Fibroblast of skin of left biceps (primary cell): ENCODE results near the gene KDSR.

Experiments used
- DNase-seq, 2 experiments: peaks; one replicate each; pipeline ENCODE4 v3.0.0-alpha.2; 2013; ENCODE audit warnings: low read depth in 2 of 2

KDSR gene, protein sequence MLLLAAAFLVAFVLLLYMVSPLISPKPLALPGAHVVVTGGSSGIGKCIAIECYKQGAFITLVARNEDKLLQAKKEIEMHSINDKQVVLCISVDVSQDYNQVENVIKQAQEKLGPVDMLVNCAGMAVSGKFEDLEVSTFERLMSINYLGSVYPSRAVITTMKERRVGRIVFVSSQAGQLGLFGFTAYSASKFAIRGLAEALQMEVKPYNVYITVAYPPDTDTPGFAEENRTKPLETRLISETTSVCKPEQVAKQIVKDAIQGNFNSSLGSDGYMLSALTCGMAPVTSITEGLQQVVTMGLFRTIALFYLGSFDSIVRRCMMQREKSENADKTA

DNA sequence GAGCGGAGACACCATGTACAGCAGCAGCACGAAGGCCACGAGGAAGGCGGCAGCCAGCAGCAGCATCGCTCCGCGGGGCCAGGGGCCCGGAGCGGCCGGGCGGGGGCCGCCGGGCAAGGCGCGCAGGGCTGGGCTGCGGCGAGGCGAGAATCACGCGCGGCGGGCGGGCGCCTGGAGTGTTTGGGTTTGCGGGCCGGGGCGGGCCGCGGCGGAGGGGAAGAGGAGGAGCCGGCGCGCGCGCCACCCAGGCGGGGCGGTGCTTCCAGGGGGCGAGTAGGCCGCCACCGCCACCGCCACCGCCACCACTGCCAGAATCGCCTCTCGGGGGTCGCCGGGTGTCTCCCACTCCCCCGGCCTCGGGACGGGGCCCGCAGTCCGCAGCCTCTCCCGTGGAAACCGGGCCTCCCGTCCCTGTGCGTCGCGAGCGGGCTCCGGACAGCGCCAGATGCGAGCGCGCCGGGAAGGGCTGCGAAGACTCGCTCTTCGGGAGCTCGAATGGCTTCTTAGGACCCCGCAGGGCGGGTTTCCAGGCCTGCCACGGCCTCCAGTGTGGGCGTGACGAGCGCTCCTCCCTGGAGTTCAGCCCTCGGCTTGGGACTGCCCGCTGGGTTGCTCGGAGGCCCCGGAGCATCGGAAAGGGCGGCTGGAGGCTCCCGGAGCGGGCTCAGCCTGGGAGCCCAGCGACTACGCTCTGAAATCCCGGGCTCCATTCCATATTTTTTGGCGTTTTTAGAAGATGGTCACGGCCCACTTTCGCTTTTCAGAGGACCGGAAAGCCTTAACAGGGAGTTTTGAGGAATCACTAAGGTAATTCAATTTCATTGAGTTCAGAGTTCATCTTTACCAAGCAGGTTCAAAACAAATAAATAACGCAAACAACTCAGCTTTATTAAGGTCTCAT, at the start of gene KDSR:
Gene KDSR (minus strand): TSS at position 154 of the 901 bp plus-strand sequence. CDS start 88 bp downstream, at position 66.
- peak; percentile 97 to 98 for DNase-seq

- no peak for DNase-seq
Measured at GRCh38 chr18:63412953-63413352, 45.9 kb upstream of the KDSR start.

DNA sequence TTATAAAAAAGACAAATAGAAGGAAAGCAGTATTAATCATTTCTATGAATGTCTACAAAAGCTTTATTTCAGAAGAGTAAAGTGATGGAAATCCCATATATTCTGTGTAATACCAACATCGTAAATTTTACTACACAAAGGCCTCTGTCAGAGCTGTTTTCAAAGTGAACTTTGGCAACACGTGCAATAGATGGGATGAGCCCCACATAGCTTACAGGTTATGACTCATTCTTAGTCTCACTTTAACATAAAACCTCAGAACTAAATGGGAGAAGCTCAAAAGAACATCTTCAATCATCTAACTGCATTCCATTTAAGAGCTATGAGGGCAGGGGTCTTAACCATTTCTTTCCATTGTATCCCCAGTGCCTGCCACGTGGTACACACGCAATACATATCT, 43.8 kb upstream of the KDSR start:
- DNase-seq = peak; percentile 15 to 33

DNA sequence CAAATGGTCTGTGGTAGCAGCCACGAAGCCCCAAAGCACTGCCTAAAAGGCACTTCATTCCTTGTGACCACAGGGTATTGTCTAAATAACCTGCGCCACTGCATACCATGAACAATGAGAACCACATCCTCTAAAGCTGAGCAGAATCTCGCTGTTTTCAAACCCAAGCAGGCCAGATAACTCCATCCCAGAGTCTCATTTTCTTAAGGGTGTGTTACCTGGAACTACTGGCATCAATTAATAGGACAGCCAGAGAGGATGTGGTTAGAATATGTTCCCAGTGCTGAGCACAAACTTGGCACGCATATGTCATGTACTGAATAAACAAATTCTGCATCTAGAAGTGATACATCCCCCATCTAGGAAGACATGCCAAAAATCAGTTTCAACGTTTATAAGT, 42.3 kb upstream of the KDSR start:
- no peak for DNase-seq

GRCh38 chr18:63407734-63408133, 40.7 kb upstream of the KDSR start:
- no peak for DNase-seq

DNA sequence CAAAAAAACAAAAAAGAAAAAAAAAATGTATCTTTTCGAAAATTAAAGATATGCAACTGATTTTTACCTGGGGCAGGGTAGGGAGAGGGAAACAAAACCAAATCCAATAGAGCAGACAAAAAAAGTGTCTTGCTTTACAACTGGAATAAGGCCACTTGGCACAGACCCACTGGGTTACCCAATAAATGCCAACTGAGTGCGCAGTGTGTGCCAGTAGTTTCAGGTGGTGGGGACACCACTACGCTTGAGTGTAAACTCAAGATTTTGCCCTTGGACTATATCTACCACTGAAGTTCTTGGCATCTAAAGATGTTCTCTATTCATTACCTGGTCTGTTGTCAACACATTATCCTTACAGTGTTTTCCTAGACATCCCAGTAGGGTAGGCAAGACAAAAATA, 39.0 kb upstream of the KDSR start:
- no peak for DNase-seq

DNA sequence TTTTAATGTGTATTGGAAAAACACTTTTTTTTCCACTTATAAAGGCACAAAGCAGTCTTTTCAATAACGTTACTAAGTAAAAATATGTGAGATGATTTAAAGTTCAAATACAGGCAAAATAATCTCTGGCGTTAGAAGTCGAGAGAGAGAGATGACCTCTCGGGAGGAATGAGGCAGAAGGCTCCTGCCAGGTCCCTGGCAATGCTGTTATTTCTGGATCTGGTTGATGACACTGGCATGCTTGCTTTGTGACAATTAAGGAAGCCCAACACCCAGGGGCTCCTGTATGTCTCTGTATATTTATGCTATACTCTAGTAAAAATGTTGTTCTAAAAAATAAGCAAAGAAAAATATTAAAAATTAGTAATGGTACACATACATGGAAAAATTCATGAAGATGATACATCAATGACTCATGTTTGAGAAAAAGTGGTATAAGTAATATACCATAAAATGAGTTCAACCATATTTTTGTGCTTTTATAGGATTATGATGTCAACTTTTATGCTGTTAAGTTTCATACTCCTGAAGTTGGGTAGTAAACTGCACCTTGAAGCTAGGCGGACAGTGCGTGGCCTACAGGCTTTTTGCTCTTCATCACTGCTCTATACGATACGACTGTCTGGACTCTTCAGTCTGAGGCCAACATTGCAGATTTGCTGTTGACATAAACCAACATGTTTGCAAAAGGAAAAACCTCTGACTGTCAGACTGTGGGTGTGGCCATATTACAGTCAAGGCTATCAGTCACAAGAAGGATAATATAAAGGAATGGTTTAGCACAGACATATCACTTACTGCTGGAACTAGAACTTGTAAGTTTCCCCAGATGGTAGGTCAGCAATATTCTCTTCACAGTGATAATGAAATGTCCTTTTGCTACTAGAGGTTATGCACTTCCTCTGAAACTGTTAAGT, 35.5 kb upstream of the KDSR start:
- DNase-seq = no peak

DNA sequence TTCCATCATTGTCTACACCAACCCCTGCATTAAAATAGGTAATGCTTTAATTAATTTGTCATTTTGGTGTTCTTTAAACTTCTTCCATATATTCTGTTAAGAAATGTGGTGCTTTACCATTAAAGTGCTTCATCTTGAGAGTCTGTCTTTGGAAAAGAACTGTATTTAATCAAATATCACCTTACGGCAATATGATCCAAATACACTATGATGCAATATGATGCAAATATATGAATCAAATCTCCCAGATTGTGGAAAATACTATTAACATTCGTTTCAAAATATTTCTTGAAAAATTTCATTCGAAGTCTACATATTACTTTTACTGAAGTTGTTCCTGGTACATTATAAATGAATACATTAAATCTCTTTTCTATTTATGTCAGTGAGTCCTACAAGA, 32.3 kb upstream of the KDSR start:
- DNase-seq = no peak

GRCh38 chr18:63397349-63397748, 30.3 kb upstream of the KDSR start:
- no peak for DNase-seq

DNA sequence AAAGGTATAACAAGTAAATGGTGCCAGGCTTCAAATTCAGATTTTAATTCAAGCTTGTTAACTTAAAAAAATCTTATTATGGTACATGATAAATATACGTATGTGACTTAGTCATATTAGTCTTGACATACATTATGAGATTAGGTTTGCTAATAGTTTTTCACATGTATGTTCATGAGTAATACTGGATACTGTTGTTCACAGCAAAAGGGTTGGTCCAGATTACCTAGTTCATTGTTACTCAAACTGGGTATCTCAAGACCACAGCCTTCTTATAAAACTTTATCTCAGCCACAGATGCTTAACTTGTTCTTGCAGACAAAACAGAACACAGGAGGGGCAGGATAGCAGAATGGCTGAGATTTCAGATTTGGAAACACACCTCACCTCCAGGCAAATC, 28.5 kb upstream of the KDSR start:
- DNase-seq = no peak

DNA sequence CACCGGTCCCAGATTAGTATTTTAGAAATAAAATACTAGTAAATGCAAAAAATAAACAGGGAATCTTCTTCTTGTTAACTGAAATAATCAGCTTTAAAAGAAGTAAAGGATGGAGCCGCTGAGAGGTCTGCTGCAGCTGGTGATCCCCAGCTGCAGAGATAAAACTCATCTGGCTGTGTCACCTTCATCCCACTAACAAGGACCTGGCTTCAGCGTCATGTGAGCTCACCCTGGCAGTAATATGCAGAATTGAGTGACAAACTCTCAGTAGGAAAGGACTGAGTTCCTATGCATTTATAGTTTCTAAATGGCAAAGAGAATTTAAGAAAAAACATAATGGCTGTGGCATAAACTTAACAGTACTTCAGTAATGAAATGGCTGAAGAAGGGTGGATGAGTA, 27.9 kb upstream of the KDSR start:
- DNase-seq = no peak

GRCh38 chr18:63387861-63388260, 20.9 kb upstream of the KDSR start:
- no peak for DNase-seq

GRCh38 chr18:63382843-63383242, 15.8 kb upstream of the KDSR start:
- DNase-seq = no peak

DNA sequence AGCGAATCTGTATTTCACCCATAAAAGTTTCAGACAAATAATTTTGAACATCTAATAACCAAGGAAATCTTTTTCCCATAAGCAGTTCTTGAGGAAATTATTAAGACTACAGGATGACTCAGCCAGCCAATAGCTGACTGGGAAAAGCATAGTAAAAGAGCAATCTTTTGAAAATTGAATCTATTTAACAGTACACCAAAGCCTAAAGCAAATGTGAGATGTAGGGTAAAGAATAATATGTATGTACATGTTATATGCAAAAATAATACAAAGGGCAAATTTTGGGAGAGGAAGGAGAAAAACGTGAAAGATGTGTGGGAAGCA, 12.6 kb upstream of the KDSR start:
- no peak for DNase-seq

DNA sequence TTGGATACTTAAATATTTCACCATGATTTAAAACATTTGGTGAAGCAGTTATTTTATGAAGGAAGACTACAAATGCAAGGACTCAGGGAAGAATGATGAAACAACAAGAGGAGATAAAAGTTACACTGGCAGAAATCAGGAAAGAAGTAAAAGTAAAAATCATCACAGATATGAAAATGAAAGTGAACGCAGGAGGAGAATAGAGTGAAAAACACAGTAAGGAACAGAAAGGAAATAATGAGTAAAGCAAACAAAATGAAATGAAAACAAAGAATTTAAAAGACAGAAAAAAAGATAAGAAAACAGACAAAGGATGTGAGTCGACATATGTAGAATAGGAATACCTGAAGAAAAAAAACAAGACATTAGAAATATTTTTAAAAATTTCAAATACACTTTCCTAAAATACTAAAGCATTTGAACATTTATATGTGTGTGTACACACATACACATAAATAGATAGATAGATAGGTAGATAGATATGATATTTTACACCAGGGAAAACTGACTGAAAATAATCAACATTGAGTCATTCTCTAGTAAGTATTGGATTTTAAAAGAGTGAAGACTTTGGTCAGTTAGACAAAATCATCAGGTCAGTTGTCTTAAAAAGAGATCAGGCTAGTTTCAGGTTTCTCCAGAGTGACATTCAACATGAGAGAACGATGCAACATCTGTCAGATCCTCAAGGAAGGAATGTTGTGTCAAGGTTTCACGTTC, 12.1 kb upstream of the KDSR start:
- DNase-seq = no peak

DNA sequence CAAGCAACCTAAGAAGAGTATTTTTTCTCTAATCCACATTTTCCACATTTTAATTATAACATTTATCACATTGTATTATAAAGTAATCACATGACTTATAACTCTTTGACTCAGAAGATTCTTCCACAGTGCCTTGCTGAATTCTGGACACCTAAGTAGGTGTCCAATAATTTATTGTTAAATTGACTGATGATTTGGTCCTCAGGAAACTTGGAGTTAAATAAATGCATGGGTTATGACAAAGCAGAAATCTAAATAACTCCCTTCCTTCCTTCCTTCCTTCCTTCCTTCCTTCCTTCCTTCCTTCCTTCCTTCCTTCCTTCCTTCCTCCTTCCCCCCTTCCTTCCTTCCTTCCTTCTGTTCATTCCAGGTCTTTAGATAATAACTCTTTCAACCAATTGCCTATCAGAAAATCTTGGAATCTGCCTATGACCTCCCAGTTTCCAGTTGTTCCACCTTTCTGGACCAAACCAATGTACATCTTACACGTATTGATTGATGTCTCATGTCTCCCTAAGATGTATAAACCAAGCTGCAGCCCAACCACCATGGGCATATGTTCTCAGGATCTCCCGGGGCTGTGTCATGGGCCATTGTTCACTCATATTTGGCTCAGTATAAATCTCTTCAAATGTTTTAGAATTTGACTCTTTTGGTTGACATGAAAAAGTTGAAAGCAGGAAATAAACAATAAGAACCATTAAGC, 10.4 kb upstream of the KDSR start:
- DNase-seq = no peak

DNA sequence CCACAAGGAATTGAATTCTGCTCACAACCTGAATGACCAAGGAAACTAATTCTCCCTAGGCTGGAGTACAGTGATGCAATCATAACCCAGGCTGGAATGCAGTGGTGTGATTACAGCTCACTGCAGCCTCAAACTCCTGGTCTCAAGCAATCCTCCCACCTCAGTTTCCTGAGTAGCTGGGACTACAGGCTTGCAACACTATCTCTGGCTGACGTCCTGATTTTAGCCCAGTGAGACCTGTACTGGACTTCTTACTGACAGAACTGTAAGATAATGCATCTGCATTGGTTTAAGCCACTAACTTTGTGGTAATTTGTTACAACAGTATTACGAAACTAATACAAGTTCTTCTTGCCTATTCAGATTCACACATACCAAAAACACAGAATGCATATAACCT, 9.5 kb upstream of the KDSR start:
- no peak for DNase-seq

DNA sequence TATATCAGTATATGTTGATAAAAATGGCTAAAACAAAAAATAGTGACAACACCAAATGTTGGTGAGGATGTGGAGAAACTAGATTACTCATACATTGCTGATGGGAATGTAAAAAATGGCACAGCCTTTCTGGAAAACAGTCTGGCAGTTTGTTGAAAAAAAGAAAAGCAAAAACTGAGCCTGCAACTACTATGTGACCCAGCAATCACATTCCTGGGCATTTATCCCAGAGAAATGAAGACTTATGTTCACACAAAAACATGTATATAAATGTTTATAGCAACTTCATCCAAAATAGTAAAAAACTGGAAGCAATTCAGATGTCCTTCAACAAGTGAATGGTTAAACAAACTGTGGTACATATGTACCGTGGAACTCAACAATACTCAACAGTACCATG, 7.5 kb upstream of the KDSR start:
- DNase-seq = no peak

DNA sequence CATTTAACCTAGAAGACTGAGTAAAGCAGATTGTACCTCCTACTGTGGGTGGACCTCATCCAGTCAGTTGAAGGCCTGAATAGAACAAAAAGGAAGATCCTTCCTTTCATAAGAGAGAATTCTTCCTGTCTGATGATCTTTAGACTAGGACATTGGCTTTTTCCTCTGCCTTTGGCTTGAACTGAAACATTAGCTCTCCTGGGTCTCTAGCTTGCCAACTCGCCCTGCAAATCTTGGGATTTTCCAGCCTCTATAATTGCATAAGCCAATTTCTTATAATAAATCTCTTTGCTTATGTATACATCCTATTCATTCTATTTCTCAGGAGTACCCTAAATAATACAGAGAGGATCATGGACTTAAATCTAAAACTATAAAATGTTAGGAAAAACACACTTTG, 6.2 kb upstream of the KDSR start:
- no peak for DNase-seq

DNA sequence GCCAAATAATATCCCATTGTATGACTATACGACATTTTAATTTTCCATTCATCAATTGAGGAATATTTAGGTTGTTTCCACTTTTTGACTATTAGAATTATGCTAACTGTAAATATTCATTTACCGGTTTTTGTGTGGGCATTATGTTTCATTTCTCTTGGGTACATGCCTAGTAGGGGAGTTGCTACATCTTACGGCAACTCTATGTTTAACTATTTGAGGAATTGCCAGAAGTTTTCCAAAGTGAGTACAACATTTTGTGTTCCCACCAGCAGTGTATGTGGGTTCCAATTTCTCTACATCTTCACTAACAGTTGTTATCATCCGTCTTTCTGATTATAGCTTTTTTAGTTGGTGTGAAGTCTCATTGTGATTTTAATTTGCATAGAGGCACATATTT, 1.6 kb upstream of the KDSR start:
- no peak for DNase-seq
